ENCODE data around the gene ADD1.
A peak's percentile ranks its signal among the peaks of the same experiment; 100 is the strongest.
"Not testable (repeated sequence)": the region's sequence is repeated elsewhere in the genome, so short reads cannot be mapped to it uniquely, and the experiment has no call there.

Gene ADD1

DNA sequence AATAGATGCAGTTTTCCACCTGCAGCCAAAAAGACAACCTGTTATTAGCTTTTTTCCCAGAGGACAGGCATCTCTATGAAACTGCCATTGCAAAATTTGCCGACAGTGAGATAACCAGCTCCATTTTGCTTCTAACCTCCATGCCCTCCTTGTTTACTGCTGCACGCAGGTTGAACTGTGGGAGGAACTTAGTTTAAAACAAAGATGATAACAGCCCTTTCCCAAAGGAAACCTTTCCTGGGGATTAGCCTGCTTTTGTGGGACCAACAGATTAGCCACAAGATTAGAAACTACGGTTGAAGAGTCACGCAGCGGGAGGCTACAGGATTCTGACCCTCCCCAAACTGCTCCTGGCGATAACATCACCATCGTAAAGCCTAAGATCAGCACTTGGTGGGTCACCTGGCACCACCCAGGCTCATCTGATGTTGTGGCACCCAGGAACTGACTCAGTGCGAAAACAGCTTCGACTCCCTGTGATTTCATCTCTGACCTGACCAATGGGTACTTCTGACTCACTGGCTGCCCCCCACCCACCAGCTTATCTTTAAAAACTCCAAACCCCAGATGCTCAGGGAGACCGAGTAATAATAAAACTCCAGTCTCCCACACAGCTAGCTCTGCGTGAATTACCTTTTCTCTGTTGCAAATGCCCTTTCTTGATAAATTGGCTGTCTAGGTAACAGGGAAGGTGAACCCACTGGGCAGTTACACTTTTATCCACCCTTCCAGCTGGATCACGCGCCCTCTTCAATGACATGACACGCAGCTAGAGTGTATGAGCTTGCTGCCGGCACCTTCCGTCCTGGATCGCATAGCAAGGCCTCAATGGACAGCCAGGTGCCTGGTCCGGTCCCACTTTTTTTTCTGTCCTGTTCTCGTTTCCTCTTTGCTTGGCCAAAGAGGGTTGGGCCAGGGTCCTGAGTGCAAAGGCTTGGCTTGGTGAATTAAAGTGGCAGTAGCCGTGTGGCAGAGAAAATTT, 92.4 kb downstream of the ADD1 start:
- H3K4me1 ChIP-seq (ENCODE audit: insufficient read depth, insufficient read length): peaks cover 38% of the 10 kb centered on the region
- no peaks in the 10 kb centered on the region for H3K9me3 ChIP-seq (ENCODE audit: insufficient read depth, low read length)
- peaks cover 78% of the 10 kb centered on the region for H3K36me3 ChIP-seq (ENCODE audit: insufficient read depth, insufficient read length, low read length)
- no peak for DNase-seq (ENCODE audit: low read depth, low spot score)
- no peak for TF ChIP-seq SUZ12 (IDR thresholded peaks at IDR 0.05; ENCODE audit: extremely low read depth, insufficient read depth, insufficient read length)
- TF ChIP-seq YY1 (IDR thresholded peaks at IDR 0.05; ENCODE audit: insufficient read depth, insufficient read length): no peak
- no peak for TF ChIP-seq ZNF274 (IDR thresholded peaks at IDR 0.05; ENCODE audit: low read depth, low read length)
- H3K9ac ChIP-seq (ENCODE audit: insufficient read length, low read depth): peak overlapping the region; percentile 100
- H3K27me3 ChIP-seq (ENCODE audit: insufficient read depth, insufficient read length): no peaks in the 10 kb centered on the region
- peak overlapping the region; percentile 99 for H3K4me3 ChIP-seq (ENCODE audit: insufficient read length, low read depth)

DNA sequence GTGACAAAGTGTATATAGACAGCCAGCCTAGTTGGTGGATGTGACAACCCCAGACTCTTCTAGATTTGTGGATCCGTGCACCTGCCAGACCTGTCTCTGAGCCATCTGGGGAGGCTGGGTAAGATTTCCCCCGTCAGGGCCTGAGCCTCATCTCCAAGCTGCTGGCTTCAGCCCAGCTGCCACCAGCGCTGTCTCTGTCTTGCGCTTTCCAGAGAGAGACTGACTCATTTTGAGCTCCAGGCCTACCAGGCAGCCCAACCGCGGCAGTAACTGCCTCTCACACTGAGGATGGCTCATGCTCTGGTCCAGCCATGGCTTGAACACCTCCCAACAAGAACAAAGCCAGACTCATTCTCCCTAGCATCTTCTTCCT, 93.1 kb downstream of the ADD1 start:
- Histone ChIP-seq H3K9ac (ENCODE audit: insufficient read length, low read depth) (peak overlapping the region; percentile 28), H3K27me3 (ENCODE audit: insufficient read depth, insufficient read length) (no peaks in the 10 kb centered on the region), H3K4me3 (ENCODE audit: insufficient read length, low read depth) (no peak overlapping the region), H3K9me3 (ENCODE audit: insufficient read depth, low read length) (no peaks in the 10 kb centered on the region), H3K36me3 (ENCODE audit: insufficient read depth, insufficient read length, low read length) (peaks cover 78% of the 10 kb centered on the region), H3K4me1 (ENCODE audit: insufficient read depth, insufficient read length) (peaks cover 37% of the 10 kb centered on the region)
- TF ChIP-seq ZNF274 (IDR thresholded peaks at IDR 0.05; ENCODE audit: low read depth, low read length) (no peak), SUZ12 (IDR thresholded peaks at IDR 0.05; ENCODE audit: extremely low read depth, insufficient read depth, insufficient read length) (no peak), YY1 (IDR thresholded peaks at IDR 0.05; ENCODE audit: insufficient read depth, insufficient read length) (no peak)
- no peak for DNase-seq (ENCODE audit: low read depth, low spot score)

DNA sequence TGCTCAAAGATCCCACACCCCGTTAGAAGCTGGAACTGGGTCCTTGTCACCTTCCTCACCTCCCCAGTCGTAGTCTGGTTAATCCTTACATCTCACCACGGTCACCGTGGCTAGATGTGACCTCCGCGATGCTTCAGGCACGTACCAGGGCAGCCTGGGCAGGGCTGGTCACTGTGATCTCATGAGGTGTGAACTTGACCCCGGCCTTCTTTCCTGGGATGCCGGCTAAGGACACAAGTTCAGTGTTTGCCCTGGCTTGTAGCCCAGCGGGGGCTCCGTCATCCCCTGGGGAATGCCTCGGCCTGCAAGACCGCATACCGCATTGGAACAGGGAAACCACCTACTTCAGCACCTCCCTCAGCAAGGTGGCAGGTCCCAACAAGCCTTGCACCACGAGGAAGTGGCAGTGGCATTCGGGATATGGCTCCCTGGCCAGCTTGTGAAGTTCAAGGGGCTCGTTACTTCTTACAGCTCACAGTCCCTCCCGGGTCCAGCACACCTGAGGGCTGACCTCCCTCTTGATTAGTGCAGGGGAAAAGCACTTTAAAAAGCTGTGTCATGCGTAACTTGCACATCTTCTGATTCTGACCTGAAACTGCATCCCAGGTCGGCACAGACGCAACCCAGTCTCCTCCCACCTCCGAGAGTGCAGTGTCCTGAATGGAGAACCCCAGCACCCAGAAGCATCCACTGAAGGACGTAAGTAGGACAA, 93.7 kb downstream of the ADD1 start:
- DNase-seq (ENCODE audit: low read depth, low spot score): no peak
- no peaks in the 10 kb centered on the region for H3K27me3 ChIP-seq (ENCODE audit: insufficient read depth, insufficient read length)
- no peak overlapping the region for H3K4me3 ChIP-seq (ENCODE audit: insufficient read length, low read depth)
- H3K4me1 ChIP-seq (ENCODE audit: insufficient read depth, insufficient read length): peaks cover 32% of the 10 kb centered on the region
- H3K36me3 ChIP-seq (ENCODE audit: insufficient read depth, insufficient read length, low read length): peaks cover 78% of the 10 kb centered on the region
- no peaks in the 10 kb centered on the region for H3K9me3 ChIP-seq (ENCODE audit: insufficient read depth, low read length)
- H3K9ac ChIP-seq (ENCODE audit: insufficient read length, low read depth): no peak overlapping the region
- TF ChIP-seq ZNF274 (IDR thresholded peaks at IDR 0.05; ENCODE audit: low read depth, low read length) (no peak), YY1 (IDR thresholded peaks at IDR 0.05; ENCODE audit: insufficient read depth, insufficient read length) (no peak), SUZ12 (IDR thresholded peaks at IDR 0.05; ENCODE audit: extremely low read depth, insufficient read depth, insufficient read length) (no peak)

DNA sequence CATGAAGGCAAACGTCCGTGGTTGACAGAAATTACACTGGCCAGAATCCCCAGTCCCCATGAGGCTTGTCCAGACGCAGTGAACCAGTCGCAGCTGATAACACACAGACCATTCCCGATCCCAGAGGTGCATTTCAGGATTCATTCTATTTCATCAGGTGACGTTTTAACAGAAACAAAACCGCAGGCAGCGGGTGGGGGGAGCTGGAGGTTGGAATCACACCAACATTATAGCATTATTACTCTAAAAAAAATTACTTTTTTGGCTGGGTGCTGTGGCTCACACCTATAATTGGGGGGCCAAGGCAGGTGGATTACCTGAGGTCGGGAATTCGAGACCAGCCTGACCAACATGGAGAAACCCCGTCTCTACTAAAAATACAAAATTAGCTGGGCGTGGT, 94.3 kb downstream of the ADD1 start:
- Histone ChIP-seq H3K9ac (ENCODE audit: insufficient read length, low read depth) (no peak overlapping the region), H3K9me3 (ENCODE audit: insufficient read depth, low read length) (no peaks in the 10 kb centered on the region), H3K4me1 (ENCODE audit: insufficient read depth, insufficient read length) (peaks cover 26% of the 10 kb centered on the region), H3K27me3 (ENCODE audit: insufficient read depth, insufficient read length) (no peaks in the 10 kb centered on the region), H3K36me3 (ENCODE audit: insufficient read depth, insufficient read length, low read length) (peaks cover 78% of the 10 kb centered on the region), H3K4me3 (ENCODE audit: insufficient read length, low read depth) (no peak overlapping the region)
- TF ChIP-seq YY1 (IDR thresholded peaks at IDR 0.05; ENCODE audit: insufficient read depth, insufficient read length) (no peak), ZNF274 (IDR thresholded peaks at IDR 0.05; ENCODE audit: low read depth, low read length) (no peak), SUZ12 (IDR thresholded peaks at IDR 0.05; ENCODE audit: extremely low read depth, insufficient read depth, insufficient read length) (no peak)
- DNase-seq (ENCODE audit: low read depth, low spot score): no peak

DNA sequence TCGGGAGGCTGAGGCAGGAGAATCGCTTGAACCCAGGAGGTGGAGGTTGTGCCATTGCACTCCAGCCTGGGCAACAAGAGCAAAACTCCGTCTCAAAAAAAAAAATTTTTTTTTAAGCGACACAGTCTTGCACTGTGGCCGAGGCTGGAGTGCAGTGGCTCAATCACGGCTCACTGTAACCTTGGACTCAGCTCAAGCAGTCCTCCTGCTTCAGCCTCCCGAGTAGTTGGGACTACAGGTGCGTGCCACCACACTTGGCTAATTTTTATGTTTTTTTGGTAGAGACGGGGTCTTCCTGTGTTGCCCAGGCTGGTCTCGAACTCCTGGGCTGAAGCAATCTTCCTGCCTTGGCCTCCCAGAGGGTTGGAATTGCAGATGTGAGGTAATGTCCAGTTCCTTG, 94.8 kb downstream of the ADD1 start:
- H3K4me3 ChIP-seq (ENCODE audit: insufficient read length, low read depth); H3K27me3 ChIP-seq (ENCODE audit: insufficient read depth, insufficient read length); DNase-seq (ENCODE audit: low read depth, low spot score); H3K9ac ChIP-seq (ENCODE audit: insufficient read length, low read depth); H3K9me3 ChIP-seq (ENCODE audit: insufficient read depth, low read length): not testable (repeated sequence)
- H3K4me1 ChIP-seq (ENCODE audit: insufficient read depth, insufficient read length): peaks cover 26% of the 10 kb centered on the region
- H3K36me3 ChIP-seq (ENCODE audit: insufficient read depth, insufficient read length, low read length): peaks cover 78% of the 10 kb centered on the region

DNA sequence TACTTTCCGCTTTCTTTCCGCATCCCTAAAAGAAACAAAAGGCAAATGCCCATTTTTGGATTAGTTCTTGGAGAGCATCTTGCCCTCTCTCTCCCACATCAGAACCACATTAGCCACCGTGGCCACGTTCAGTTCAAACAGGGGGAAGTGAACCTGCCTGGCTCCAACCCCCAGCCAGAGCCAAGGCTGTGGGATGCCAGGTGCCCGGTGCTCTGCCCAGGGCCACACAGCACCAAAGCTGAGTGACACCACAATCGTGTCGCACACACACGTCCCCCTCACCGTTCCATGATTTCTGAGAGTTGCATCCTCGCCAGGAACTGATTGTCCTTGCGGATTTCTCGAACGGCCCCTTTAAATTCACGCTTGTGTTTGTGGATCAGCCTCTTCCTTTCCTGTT, 95.3 kb downstream of the ADD1 start:
- Histone ChIP-seq H3K4me1 (ENCODE audit: insufficient read depth, insufficient read length) (peaks cover 26% of the 10 kb centered on the region), H3K36me3 (ENCODE audit: insufficient read depth, insufficient read length, low read length) (peaks cover 82% of the 10 kb centered on the region), H3K27me3 (ENCODE audit: insufficient read depth, insufficient read length) (no peaks in the 10 kb centered on the region), H3K4me3 (ENCODE audit: insufficient read length, low read depth) (no peak overlapping the region), H3K9me3 (ENCODE audit: insufficient read depth, low read length) (no peaks in the 10 kb centered on the region), H3K9ac (ENCODE audit: insufficient read length, low read depth) (no peak overlapping the region)
- no peak for TF ChIP-seq ZNF274 (IDR thresholded peaks at IDR 0.05; ENCODE audit: low read depth, low read length)
- no peak for TF ChIP-seq YY1 (IDR thresholded peaks at IDR 0.05; ENCODE audit: insufficient read depth, insufficient read length)
- TF ChIP-seq SUZ12 (IDR thresholded peaks at IDR 0.05; ENCODE audit: extremely low read depth, insufficient read depth, insufficient read length): no peak
- no peak for DNase-seq (ENCODE audit: low read depth, low spot score)

All from NT2/D1 (cell line).